Right lobe of liver (tissue), 4 donors: ENCODE results near the gene PIK3R2.

Experiments
- POLR2A ChIP-seq: fragments of 450-650 bp; IDR thresholded peaks from one replicate; pipeline ENCODE4 v1.6.1; 2017; ENCODE audit warnings: antibody characterized with exemption, mild to moderate bottlenecking
- TF ChIP-seq, protein P1 (sequence below), 4 donors: fragments of 200-600 bp in 3 of 4; fragments of 450-650 bp in 1 of 4; IDR thresholded peaks; one replicate each; pipeline versions ENCODE4 v1.5.1 to v1.8.0; 2016 to 2022; ENCODE audit warnings: antibody characterized with exemption in 4 of 4, mild to moderate bottlenecking in 2 of 4
- donor health status: DM: no; HTN: no; CAD: no.
- donor health status: DM: no; HTN: no; CAD: no.
- donor health status: DM: no; HTN: yes; CAD: no.

DNA sequence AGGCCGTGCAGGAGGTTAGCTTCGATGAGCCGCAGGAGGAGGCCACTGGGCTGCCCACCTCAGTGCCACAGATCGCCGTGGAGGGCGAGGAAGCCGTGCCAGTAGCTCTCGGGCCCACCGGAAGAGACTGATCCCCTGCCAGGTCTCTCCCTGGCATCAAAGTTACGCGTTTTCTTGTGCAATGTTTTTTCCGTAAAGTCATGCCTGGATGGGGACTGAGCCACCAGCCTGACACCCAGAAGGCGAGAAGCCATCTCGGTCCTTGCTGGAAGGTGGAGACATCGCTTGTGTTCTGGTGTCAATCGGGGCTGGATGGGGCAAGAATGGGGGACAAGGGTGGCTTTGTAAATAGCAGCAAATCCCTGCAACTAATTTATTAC is 3.4 kb upstream of the PIK3R2 start:
- TF ChIP-seq, protein P1, sequence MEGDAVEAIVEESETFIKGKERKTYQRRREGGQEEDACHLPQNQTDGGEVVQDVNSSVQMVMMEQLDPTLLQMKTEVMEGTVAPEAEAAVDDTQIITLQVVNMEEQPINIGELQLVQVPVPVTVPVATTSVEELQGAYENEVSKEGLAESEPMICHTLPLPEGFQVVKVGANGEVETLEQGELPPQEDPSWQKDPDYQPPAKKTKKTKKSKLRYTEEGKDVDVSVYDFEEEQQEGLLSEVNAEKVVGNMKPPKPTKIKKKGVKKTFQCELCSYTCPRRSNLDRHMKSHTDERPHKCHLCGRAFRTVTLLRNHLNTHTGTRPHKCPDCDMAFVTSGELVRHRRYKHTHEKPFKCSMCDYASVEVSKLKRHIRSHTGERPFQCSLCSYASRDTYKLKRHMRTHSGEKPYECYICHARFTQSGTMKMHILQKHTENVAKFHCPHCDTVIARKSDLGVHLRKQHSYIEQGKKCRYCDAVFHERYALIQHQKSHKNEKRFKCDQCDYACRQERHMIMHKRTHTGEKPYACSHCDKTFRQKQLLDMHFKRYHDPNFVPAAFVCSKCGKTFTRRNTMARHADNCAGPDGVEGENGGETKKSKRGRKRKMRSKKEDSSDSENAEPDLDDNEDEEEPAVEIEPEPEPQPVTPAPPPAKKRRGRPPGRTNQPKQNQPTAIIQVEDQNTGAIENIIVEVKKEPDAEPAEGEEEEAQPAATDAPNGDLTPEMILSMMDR (IDR thresholded peaks at IDR 0.05) = no peak
- no peak for TF ChIP-seq POLR2A
